Stimulated activated CD4-positive, alpha-beta T cell treated with anti-CD3 and anti-CD28 coated beads, Interleukin-1b, Interleukin-23, amount 100 ng/mL, for 4 hours (primary cell): ENCODE measurements around the gene APBA1.

Source experiments
- DNase-seq, 2 donors: peaks; one replicate each; pipeline ENCODE4 v3.0.0-alpha.2; 2020; ENCODE audit warnings: low read depth in 2 of 2

Gene APBA1

GRCh38 chr9:69527454-69527853 lies 144.7 kb downstream of the APBA1 start:
- DNase-seq = no peak

GRCh38 chr9:69526699-69527098 lies 145.5 kb downstream of the APBA1 start:
- DNase-seq = no peak

- DNase-seq = no peak
Measured at GRCh38 chr9:69519470-69520240, 152.5 kb downstream of the APBA1 start.

- no peak for DNase-seq
Measured at GRCh38 chr9:69516353-69517322, 155.5 kb downstream of the APBA1 start.

- DNase-seq = no peak
Measured at GRCh38 chr9:69515810-69516209, 156.4 kb downstream of the APBA1 start.

- DNase-seq = no peak
Measured at GRCh38 chr9:69513141-69513820, 158.9 kb downstream of the APBA1 start.

GRCh38 chr9:69504058-69504457 lies 168.1 kb downstream of the APBA1 start:
- DNase-seq = no peak

- DNase-seq = no peak
Measured at GRCh38 chr9:69502671-69503301, 169.4 kb downstream of the APBA1 start.

- no peak for DNase-seq
Measured at GRCh38 chr9:69500896-69501295, 171.3 kb downstream of the APBA1 start.

- no peak for DNase-seq
Measured at GRCh38 chr9:69499959-69500358, 172.2 kb downstream of the APBA1 start.

GRCh38 chr9:69499407-69499806 lies 172.8 kb downstream of the APBA1 start:
- DNase-seq = no peak

GRCh38 chr9:69498470-69498869 lies 173.7 kb downstream of the APBA1 start:
- no peak for DNase-seq

- no peak for DNase-seq
Measured at GRCh38 chr9:69497816-69498215, 174.4 kb downstream of the APBA1 start.

GRCh38 chr9:69496846-69497450 lies 175.2 kb downstream of the APBA1 start:
- DNase-seq = no peak

- no peak for DNase-seq
Measured at GRCh38 chr9:69495296-69495695, 176.9 kb downstream of the APBA1 start.

- no peak for DNase-seq
Measured at GRCh38 chr9:69494763-69495162, 177.4 kb downstream of the APBA1 start.

- DNase-seq = no peak
Measured at GRCh38 chr9:69494208-69494607, 178.0 kb downstream of the APBA1 start.

GRCh38 chr9:69486498-69486897 lies 185.7 kb downstream of the APBA1 start:
- DNase-seq = no peak

GRCh38 chr9:69485466-69485865 lies 186.7 kb downstream of the APBA1 start:
- DNase-seq = no peak

GRCh38 chr9:69483886-69484422 lies 188.2 kb downstream of the APBA1 start:
- DNase-seq = no peak

GRCh38 chr9:69476797-69477196 lies 195.4 kb downstream of the APBA1 start:
- no peak for DNase-seq
